GM18951 (cell line): ENCODE measurements around the gene ANKRD9.
A peak's percentile ranks its signal among the peaks of the same experiment; 100 is the strongest.
"Not testable (repeated sequence)": the region's sequence is repeated elsewhere in the genome, so short reads cannot be mapped to it uniquely, and the experiment has no call there.

Source experiments
- POLR2A ChIP-seq: IDR thresholded peaks from 4 replicates; pipeline ENCODE4 v1.6.1; 2011; ENCODE audit warnings: mild to moderate bottlenecking; ENCODE audit not compliant: insufficient read length, insufficient read depth; ENCODE audit errors: extremely low read depth
- in situ Hi-C: fragments of 300-500 bp; cut with MboI; formaldehyde crosslinking; loops from one replicate; pipeline ENCODE4 v1.12.0; 2022; ENCODE audit warnings: low sequenced_read_pairs, mixed read lengths, inconsistent platforms; ENCODE audit not compliant: unreplicated experiment

The ANKRD9 gene

DNA sequence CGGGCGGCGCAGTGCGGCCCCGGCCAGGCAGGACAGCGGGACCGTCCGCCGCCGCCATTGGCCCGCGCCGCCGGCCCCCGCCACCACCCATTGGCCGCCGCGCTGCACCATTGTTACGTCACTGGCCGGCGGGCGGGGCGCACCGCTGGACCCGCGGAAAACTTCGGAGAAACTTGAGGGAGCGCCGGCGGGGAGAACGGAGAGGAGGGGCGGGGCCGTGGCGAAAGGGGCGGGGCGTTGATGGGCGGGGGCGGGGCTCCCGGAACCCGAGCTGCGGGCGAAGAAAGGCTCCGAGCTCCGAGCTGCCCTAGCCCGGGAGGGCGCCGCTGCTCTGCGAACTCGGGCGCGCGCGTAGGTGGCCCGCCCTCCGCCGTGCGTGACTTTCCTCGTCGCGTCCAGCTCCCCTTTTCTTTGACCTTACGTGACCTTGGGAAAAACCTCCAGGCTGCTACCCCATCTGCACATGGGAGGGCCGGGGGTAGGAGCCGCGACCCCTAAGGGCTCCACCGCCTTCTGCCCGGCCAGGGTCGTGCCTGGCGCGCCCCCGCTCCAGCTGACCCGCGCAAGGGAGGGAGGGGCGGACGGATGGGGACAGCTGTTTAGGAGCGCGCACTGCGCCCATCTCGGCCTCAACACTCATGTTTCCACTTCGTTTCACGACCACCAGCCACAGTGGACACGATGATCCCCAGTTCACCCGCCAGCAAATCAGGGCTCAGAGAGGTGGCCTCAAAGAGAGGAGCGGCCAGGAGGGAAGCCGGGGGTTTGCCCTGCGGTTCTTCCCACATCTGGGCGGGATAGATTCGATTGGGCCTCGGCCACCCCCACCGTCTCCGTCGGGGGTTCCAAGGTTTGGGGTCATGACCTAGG lies at the start of gene ANKRD9:
Gene ANKRD9, minus strand, starts transcription at position 31 of the 870 bp plus-strand sequence. CDS start 1,887 bp downstream, outside the sequence.
- no peak for TF ChIP-seq POLR2A
- in situ Hi-C loops: no loop called here

DNA sequence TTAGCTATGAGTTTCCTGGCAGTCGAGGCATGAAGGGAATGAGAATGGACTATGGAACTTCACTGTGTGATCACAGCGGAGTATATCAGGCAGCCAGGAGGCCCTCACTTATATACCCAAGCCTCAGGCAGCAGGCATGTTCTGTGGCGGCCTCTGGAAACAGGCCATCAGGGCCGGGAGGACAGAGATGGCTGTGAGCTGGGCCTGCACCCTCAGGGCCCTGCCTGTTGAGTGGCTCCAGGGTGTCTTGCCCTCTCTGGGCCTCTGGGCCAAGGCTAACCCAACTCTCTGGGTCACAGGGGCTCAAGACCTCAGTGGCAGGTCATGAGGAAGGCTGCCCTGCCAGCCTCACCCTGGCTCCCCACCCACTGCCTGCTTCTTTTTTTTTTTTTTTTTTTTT lies 49.0 kb upstream of the ANKRD9 start:
- TF ChIP-seq POLR2A: no peak
- in situ Hi-C loops: no loop called here

GRCh38 chr14:102557434-102558226 lies 48.1 kb upstream of the ANKRD9 start:
- no peak for TF ChIP-seq POLR2A

DNA sequence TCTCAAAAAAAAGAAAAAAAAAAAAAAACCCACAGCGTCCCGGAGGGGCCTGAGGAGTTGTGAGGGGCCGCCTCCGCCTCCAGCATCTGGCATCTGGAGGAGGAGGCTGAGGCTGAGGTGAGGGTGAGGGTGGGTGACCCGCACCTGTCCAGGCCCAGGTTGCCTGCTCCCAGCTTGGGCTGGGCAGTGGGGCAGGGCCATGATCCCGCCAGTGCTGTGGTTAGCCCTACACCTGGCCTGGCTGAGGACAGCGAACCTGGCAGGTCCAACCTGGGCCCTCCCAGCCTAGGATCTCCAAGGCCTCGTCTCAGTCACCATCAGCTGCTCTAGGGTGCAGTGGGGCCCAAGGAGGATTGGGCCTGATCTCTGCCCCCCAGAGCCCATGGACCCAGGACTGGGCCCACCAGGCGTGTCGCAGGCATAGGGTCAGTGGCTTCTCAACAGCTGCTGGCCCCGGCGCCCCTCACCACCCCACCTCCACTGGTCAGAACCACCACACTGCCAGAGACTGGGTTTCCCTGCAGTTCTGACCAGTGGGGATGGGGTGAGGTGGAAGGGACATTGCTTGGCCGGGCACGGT lies 46.6 kb upstream of the ANKRD9 start:
- TF ChIP-seq POLR2A: no peak

More at GRCh38 chr14:102557434-102558226, 48.1 kb upstream of the ANKRD9 start:
- in situ Hi-C loops: no loop called here

DNA sequence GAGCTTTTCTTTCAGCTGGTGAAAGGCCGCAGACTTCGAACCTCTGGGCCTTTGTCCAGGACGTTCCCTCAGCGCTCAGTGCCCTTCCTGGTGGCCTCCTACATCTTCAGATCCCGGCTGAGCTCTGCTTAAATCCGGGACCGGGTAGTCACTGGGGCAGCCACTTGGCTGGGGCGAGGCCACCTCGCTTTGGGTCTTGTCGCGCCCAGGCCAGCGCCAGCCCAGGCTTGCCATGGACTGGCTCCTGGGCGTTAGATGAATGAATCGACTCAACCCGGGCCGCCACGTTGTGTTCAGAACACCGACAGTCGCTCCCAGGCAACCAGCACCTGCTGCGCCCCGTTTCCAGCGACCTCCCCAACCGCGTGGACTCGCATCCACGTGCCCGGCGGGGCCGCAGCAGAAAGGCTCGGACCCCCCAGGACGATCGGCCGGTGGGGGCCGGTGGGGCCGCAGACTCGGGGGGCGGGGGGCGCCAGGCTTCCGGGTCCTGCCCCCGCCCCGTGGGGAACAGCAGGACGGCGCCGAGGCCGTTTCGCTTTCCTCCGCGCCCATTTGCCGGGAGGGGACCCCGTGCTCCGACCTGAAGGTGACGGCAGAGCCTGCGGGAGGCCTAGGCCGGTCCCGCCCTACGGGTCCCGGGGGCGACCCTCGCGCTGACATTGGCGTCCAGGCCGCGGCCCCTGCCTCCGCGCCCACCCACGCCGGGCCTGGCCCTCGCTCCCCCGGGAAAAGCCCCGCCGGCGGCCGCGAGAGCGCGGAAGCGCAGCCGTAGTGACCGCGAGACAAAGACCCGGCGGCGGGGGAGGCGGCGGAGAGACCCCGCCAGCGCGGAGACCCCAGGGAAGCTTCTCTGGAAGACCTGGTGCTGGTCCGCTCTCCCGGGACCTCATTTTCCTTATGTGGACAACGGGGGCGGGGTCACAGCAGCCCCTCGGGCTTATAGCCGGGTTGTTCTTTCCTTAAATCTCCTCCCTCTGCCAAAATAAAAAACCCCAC lies 45.5 kb upstream of the ANKRD9 start:
- in situ Hi-C loops: no loop called here
- peak; percentile 28 for TF ChIP-seq POLR2A

More for the DNA sequence above, 46.6 kb upstream of the ANKRD9 start:
- in situ Hi-C loops: no loop called here

DNA sequence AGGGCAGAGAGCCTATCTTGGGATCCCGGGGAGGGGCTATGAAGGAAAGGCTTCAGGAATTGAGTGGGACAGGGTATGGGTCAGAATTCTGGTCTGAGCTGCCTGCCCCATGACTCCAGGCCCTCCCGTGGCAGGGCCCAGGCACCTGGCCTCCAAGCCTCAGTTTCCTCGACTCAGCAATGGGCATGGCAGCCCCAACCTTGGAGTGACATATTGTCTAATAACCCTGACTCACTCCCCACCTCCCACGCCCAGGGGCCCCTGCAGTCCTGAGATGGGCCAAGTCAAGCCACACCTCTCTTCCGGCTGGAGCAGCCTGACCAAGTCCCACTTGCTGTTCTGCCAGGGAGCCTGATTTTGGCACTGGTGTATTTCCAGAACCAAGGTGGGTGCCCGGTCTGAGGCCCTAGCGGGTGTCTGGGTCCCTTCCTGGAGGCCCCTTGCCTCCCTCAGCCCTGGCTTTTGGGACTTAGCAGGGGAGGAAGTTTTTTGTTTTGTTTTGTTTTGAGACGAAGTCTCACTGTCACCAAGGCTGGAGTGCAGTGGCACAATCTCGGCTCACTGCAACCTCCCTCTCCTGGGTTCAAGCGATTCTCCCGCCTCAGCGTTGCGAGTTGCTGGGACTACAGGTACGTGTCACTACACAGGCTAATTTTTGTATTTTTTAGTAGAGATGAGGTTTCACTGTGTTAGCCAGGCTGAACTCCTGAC lies 42.6 kb upstream of the ANKRD9 start:
- no peak for TF ChIP-seq POLR2A
- in situ Hi-C loops: no loop called here

- in situ Hi-C loops: not testable (repeated sequence)
These were observed 41.4 kb upstream of the ANKRD9 start for GRCh38 chr14:102550927-102551401.

GRCh38 chr14:102548616-102549240 lies 39.2 kb upstream of the ANKRD9 start:
- no peak for TF ChIP-seq POLR2A
- in situ Hi-C loops: no loop called here

DNA sequence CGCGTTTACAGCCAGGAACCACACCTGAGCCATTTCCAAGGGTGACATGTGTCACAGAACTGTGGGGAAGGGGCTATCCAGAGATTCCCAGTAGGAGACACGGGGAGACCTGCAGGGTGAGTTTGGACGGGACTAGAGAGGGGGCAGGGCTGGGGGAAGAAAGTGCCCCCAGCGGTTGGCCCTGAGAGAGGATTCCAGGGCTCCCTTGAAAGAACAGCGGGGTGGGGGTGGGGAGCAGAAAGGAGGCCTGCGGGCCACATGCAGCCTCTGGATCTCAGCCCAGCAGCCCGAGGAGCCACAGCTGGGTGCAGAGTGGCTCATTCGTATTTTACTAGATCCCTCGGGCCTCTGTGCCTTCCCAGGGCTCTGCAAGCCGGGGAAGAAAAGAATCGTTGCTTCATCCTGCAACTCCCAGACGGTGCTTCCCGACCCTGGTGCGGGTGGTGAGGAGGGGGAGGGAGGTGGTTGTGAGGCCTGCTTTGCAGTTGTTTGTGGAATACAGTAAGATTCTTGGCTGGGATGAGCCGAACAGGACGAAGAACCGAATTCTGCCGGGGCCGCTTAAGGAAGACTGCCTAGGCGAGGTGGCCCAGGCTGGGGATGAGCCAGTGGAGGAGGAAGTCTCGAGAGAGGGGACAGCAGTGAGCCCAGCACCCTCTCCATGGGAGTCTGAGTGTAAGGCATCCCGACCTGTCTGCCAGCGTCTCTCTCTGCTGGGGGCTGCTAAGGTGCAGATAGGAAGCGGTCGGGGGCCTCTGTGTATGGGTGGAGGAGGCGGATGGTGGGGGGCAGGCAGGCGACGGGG lies 36.1 kb upstream of the ANKRD9 start:
- no peak for TF ChIP-seq POLR2A
- in situ Hi-C loops: no loop called here

- no peak for TF ChIP-seq POLR2A
- in situ Hi-C loops: no loop called here
These were observed 35.3 kb upstream of the ANKRD9 start for GRCh38 chr14:102544747-102545460.
